GM04503 (cell line): Measurements from ENCODE around the gene TSHB.
"Not testable (repeated sequence)": the region's sequence is repeated elsewhere in the genome, so short reads cannot be mapped to it uniquely, and the experiment has no call there.

Experiments
- DNase-seq: peaks from one replicate; pipeline ENCODE4 v3.0.0-alpha.2; 2012; ENCODE audit warnings: low read depth

The TSHB gene

GRCh38 chr1:115029526-115029925, at the start of gene TSHB:
TSHB (plus strand) TSS chr1:115029826; CDS start chr1:115033363, 3,537 bp downstream.
- no peak for DNase-seq

- DNase-seq = no peak
Measured at GRCh38 chr1:114982251-114982650, 47.4 kb upstream of the TSHB start.

- peak; percentile 11 for DNase-seq
Measured at GRCh38 chr1:114986286-114986685, 43.3 kb upstream of the TSHB start.

GRCh38 chr1:114988095-114988494, 41.5 kb upstream of the TSHB start:
- no peak for DNase-seq

GRCh38 chr1:114997510-114998289, 31.9 kb upstream of the TSHB start:
- no peak for DNase-seq

- DNase-seq = no peak
Measured at GRCh38 chr1:115006191-115006590, 23.4 kb upstream of the TSHB start.

GRCh38 chr1:115012006-115012405, 17.6 kb upstream of the TSHB start:
- no peak for DNase-seq

GRCh38 chr1:115012434-115012833, 17.2 kb upstream of the TSHB start:
- DNase-seq = no peak

- no peak for DNase-seq
Measured at GRCh38 chr1:115013792-115014191, 15.8 kb upstream of the TSHB start.

- not testable (repeated sequence) for DNase-seq
Measured at GRCh38 chr1:115019549-115019948, 10.1 kb upstream of the TSHB start.

- DNase-seq = no peak
Measured at GRCh38 chr1:115021145-115021544, 8.5 kb upstream of the TSHB start.

- DNase-seq = no peak
Measured at GRCh38 chr1:115023593-115023992, 6.0 kb upstream of the TSHB start.

GRCh38 chr1:115031595-115031994, 2.0 kb downstream of the TSHB start:
- no peak for DNase-seq

GRCh38 chr1:115035652-115036051, 6.0 kb downstream of the TSHB start:
- DNase-seq = no peak

- DNase-seq = no peak
Measured at GRCh38 chr1:115036814-115037507, 7.3 kb downstream of the TSHB start.

GRCh38 chr1:115040501-115040900, 10.9 kb downstream of the TSHB start:
- no peak for DNase-seq

GRCh38 chr1:115041654-115042053, 12.0 kb downstream of the TSHB start:
- DNase-seq = no peak

- DNase-seq = no peak
Measured at GRCh38 chr1:115046751-115047150, 17.1 kb downstream of the TSHB start.

- no peak for DNase-seq
Measured at GRCh38 chr1:115051850-115052249, 22.2 kb downstream of the TSHB start.

GRCh38 chr1:115052454-115053083, 22.9 kb downstream of the TSHB start:
- no peak for DNase-seq

GRCh38 chr1:115056395-115056798, 26.8 kb downstream of the TSHB start:
- DNase-seq = peak; percentile 49

GRCh38 chr1:115057661-115058254, 28.1 kb downstream of the TSHB start:
- DNase-seq = no peak

GRCh38 chr1:115059316-115059715, 29.7 kb downstream of the TSHB start:
- DNase-seq = no peak
